CD4-positive, alpha-beta T cell (primary cell): ENCODE data around the gene CNTD1. TPM values are rescaled to one million over a fixed set of nuclear protein-coding genes. Genes with fewer than 3 reads are reported as not detected.
A peak's percentile ranks its signal among the peaks of the same experiment; 100 is the strongest.

Experiments
- ATAC-seq: fragments of 200-7000 bp; cut with Tn5 transposase; one replicate; pipeline ENCODE4 v1.10.0; 2022; ENCODE audit warnings: mild to moderate bottlenecking; ENCODE audit not compliant: poor library complexity
- CTCF ChIA-PET: fragments of 350-600 bp; sonication (Branson Sonifier 250); formaldehyde crosslinking; loops from one replicate; lab custom pipeline; 2021; ENCODE audit warnings: antibody characterized with exemption, inconsistent platforms; lab: Charles Lee
- POLR2A ChIA-PET: fragments of 350-600 bp; sonication (Branson Sonifier 250); formaldehyde crosslinking; loops from one replicate; lab custom pipeline; 2021; ENCODE audit warnings: antibody characterized with exemption, inconsistent platforms; lab: Charles Lee
- DNase-seq, 14 experiments: peaks; one replicate each; pipeline ENCODE4 v3.0.0-alpha.2; 2013 to 2020; ENCODE audit warnings: mixed read lengths in 2 of 14
- H3K27ac ChIP-seq, 2 donors: one replicate each; pipeline versions ENCODE4 v1.5.1 to v1.7.0; 2013; ENCODE audit warnings: low read length in 2 of 2, low read depth in 1 of 2, mild to moderate bottlenecking in 1 of 2
- H3K27me3 ChIP-seq, 2 experiments: 1 replicate in 1 of 2; 2 replicates in 1 of 2; pipeline versions ENCODE4 v1.6.1 to v1.7.0; 2013; ENCODE audit warnings: low read length in 2 of 2, control low read depth in 1 of 2, mild to moderate bottlenecking in 1 of 2, moderate library complexity in 1 of 2; ENCODE audit not compliant: insufficient read depth in 2 of 2, control insufficient read depth in 1 of 2
- H3K36me3 ChIP-seq: one replicate; pipeline ENCODE4 v1.6.1; 2013; ENCODE audit warnings: low read length, control low read depth; ENCODE audit not compliant: insufficient read depth
- H3K4me1 ChIP-seq: one replicate; pipeline ENCODE4 v1.6.1; 2013; ENCODE audit warnings: low read length, control low read depth; ENCODE audit not compliant: insufficient read depth
- H3K4me3 ChIP-seq: one replicate; pipeline ENCODE4 v1.5.1; 2013; ENCODE audit warnings: mild to moderate bottlenecking, low read length, moderate library complexity
- H3K9me3 ChIP-seq, 2 experiments: 1 replicate in 1 of 2; 2 replicates in 1 of 2; pipeline versions ENCODE4 v1.6.1 to v1.7.0; 2013; ENCODE audit warnings: low read length in 2 of 2, mild to moderate bottlenecking in 2 of 2, control low read depth in 1 of 2, moderate library complexity in 1 of 2; ENCODE audit not compliant: control insufficient read depth in 1 of 2, insufficient read depth in 1 of 2
- H3K27ac Mint-ChIP-seq: one replicate; pipeline ENCODE4 v1.8.0; 2020; ENCODE audit warnings: mixed read lengths
- H3K27me3 Mint-ChIP-seq: one replicate; pipeline ENCODE4 v1.8.0; 2021; ENCODE audit warnings: mixed read lengths
- H3K36me3 Mint-ChIP-seq: one replicate; pipeline ENCODE4 v1.8.0; 2021; ENCODE audit warnings: low read depth, mixed read lengths
- H3K4me1 Mint-ChIP-seq: one replicate; pipeline ENCODE4 v1.8.0; 2021; ENCODE audit warnings: low read depth, mixed read lengths
- H3K4me3 Mint-ChIP-seq: one replicate; pipeline ENCODE4 v1.8.0; 2020; ENCODE audit warnings: mild to moderate bottlenecking, mixed read lengths
- H3K9me3 Mint-ChIP-seq: one replicate; pipeline ENCODE4 v1.8.0; 2020; ENCODE audit warnings: mixed read lengths
- intact Hi-C, 2 experiments: fragments of 100-400 bp; cut with DNase I in 1 of 2; cut with micrococcal nuclease in 1 of 2; formaldehyde crosslinking; loops; one replicate each; pipeline versions ENCODE4 v1.15.1 to v1.9.0; 2023 to 2025; cut with DNase I, micrococcal nuclease
- total RNA-seq, 174 experiments: library from RNA in 2 of 174; stranded (reverse) in 2 of 174; gene quantifications; one replicate each; pipeline ENCODE4 v1.2.3 and lab custom pipeline; 2021 to 2026
- TF ChIP-seq, protein P1 (sequence below): fragments of 200-600 bp; IDR thresholded peaks from one replicate; pipeline ENCODE4 v1.8.0; 2022; ENCODE audit warnings: antibody characterized with exemption, mild to moderate bottlenecking

Gene CNTD1
- total RNA-seq, 2 experiments from 2014 or later, result not detected

DNA sequence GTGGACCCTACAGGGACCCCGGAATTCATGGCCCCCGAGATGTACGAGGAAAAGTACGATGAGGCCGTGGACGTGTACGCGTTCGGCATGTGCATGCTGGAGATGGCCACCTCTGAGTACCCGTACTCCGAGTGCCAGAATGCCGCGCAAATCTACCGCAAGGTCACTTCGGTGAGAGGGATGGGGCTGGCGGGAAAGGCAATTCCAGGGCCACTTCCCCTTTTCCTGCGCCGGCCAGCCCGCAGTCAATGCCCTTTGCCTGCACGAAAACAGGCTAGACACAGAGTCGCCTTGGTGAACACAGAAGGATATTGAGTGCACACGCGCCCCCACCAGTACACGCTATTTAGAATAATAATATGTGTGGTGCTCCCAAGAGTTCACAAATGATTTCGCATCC is 14.3 kb upstream of the CNTD1 start:
- H3K9me3 ChIP-seq, result peaks cover 0 to 27% of the 10 kb centered on the region in 2 experiments
- Mint-ChIP-seq H3K27me3 (peaks cover 70% of the 10 kb centered on the region), H3K27ac (no peak overlapping the region), H3K4me1 (peaks cover 34% of the 10 kb centered on the region), H3K9me3 (no peaks in the 10 kb centered on the region), H3K4me3 (no peak overlapping the region), H3K36me3 (peaks cover 7% of the 10 kb centered on the region)
- DNase-seq (peak in 1 of 14 experiments; percentile 24), ATAC-seq (no peak)
- H3K4me3 ChIP-seq, result no peak overlapping the region
- CTCF ChIA-PET, result no interaction called here
- no peak overlapping the region for H3K27ac ChIP-seq
- peaks cover 63 to 70% of the 10 kb centered on the region in 2 experiments for H3K27me3 ChIP-seq
- peaks cover 30% of the 10 kb centered on the region for H3K4me1 ChIP-seq
- intact Hi-C loops, result no loop called here
- TF ChIP-seq, protein P1, sequence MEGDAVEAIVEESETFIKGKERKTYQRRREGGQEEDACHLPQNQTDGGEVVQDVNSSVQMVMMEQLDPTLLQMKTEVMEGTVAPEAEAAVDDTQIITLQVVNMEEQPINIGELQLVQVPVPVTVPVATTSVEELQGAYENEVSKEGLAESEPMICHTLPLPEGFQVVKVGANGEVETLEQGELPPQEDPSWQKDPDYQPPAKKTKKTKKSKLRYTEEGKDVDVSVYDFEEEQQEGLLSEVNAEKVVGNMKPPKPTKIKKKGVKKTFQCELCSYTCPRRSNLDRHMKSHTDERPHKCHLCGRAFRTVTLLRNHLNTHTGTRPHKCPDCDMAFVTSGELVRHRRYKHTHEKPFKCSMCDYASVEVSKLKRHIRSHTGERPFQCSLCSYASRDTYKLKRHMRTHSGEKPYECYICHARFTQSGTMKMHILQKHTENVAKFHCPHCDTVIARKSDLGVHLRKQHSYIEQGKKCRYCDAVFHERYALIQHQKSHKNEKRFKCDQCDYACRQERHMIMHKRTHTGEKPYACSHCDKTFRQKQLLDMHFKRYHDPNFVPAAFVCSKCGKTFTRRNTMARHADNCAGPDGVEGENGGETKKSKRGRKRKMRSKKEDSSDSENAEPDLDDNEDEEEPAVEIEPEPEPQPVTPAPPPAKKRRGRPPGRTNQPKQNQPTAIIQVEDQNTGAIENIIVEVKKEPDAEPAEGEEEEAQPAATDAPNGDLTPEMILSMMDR, result no peak
- POLR2A ChIA-PET, result interaction anchor here (1.0 kb wide), 1 partner anchor 207 kb away, joined by 3 read pairs; the partner anchor contains the start of gene PSMC3IP
- peaks cover 5% of the 10 kb centered on the region for H3K36me3 ChIP-seq

DNA sequence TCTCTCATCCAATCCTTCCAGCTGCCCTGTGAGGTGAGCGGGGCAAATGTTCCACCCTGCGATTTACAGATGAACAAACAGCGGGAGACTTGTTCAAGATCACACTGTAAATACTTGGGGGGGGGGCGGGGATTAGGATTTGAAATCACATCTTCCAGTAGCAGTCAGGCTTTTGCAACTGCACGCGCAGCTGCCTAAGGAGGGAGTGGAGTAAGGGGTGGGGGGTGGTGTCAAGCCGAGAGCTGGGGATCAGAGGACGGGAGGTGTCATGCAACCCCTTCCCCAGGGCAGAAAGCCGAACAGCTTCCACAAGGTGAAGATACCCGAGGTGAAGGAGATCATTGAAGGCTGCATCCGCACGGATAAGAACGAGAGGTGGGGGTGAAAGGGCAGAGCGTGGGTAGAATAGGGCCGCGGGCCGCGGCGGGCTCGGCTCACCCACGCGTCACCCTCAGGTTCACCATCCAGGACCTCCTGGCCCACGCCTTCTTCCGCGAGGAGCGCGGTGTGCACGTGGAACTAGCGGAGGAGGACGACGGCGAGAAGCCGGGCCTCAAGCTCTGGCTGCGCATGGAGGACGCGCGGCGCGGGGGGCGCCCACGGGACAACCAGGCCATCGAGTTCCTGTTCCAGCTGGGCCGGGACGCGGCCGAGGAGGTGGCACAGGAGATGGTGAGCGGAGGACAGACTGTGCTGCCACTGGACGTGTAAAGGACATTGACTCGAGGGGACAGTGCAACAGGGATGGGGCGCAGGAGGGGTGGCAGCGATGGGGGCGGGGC is 13.7 kb upstream of the CNTD1 start:
- H3K4me3 ChIP-seq, result no peak overlapping the region
- H3K4me1 ChIP-seq, result peaks cover 27% of the 10 kb centered on the region
- CTCF ChIA-PET, result no interaction called here
- DNase-seq (peak in 1 of 14 experiments; percentile 31), ATAC-seq (no peak)
- TF ChIP-seq, protein P1, result no peak
- peaks cover 0 to 27% of the 10 kb centered on the region in 2 experiments for H3K9me3 ChIP-seq
- no peak overlapping the region for H3K27ac Mint-ChIP-seq
- H3K27ac ChIP-seq, result no peak overlapping the region
- no peaks in the 10 kb centered on the region for H3K9me3 Mint-ChIP-seq
- POLR2A ChIA-PET, result interaction anchor here (1.0 kb wide), 1 partner anchor 208 kb away, joined by 3 read pairs; the partner anchor contains the start of gene PSMC3IP
- no peaks in the 10 kb centered on the region for H3K36me3 ChIP-seq
- H3K4me1 Mint-ChIP-seq, result peaks cover 28% of the 10 kb centered on the region
- H3K36me3 Mint-ChIP-seq, result peaks cover under 1% of the 10 kb centered on the region
- H3K27me3 Mint-ChIP-seq, result peaks cover 65% of the 10 kb centered on the region
- H3K27me3 ChIP-seq, result peaks cover 59 to 70% of the 10 kb centered on the region in 2 experiments
- intact Hi-C loops, result no loop called here
- peak overlapping the region; percentile 48 for H3K4me3 Mint-ChIP-seq

DNA sequence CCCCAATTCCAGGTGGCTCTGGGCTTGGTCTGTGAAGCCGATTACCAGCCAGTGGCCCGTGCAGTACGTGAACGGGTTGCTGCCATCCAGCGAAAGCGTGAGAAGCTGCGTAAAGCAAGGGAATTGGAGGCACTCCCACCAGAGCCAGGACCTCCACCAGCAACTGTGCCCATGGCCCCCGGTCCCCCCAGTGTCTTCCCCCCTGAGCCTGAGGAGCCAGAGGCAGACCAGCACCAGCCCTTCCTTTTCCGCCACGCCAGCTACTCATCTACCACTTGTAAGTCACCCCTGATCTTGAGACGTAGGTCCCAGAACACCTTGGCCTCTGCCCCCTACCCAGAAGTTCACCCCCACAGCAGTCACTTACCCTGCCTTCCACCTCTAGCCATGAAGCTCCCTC is 11.4 kb upstream of the CNTD1 start:
- no peak for ATAC-seq
- peaks cover 41 to 52% of the 10 kb centered on the region in 2 experiments for H3K27me3 ChIP-seq

More for the DNA sequence above, 11.4 kb upstream of the CNTD1 start:
- POLR2A ChIA-PET, result interaction anchor here (0.8 kb wide), 1 partner anchor 14 kb away, joined by 5 read pairs; the partner anchor contains the start of gene VPS25
- Mint-ChIP-seq H3K36me3 (no peaks in the 10 kb centered on the region), H3K4me1 (peaks cover 23% of the 10 kb centered on the region), H3K27ac (no peak overlapping the region), H3K27me3 (peaks cover 55% of the 10 kb centered on the region), H3K4me3 (no peak overlapping the region), H3K9me3 (no peaks in the 10 kb centered on the region)
- Histone ChIP-seq H3K4me1 (peaks cover 19% of the 10 kb centered on the region), H3K9me3 (peaks cover 0 to 19% of the 10 kb centered on the region in 2 experiments), H3K4me3 (no peak overlapping the region), H3K36me3 (no peaks in the 10 kb centered on the region), H3K27ac (no peak overlapping the region)
- CTCF ChIA-PET, result no interaction called here
- intact Hi-C loops, result no loop called here
- TF ChIP-seq, protein P1, result no peak
- DNase-seq, result no peak
